Pulmonary artery endothelial cell (primary cell): ENCODE measurements around the gene LGR4. TPM values are rescaled to one million over a fixed set of nuclear protein-coding genes. Genes with fewer than 3 reads are reported as not detected.

ENCODE experiments used
- DNase-seq: peaks from one replicate; pipeline ENCODE4 v3.0.0-alpha.2; 2011; ENCODE audit warnings: low read depth, low spot score
- total RNA-seq: library from RNA; depleted of rRNA; stranded (reverse); fragments of >200 nt; gene quantifications from 2 replicates; pipeline ENCODE4 v1.2.3, GENCODE V29; 2014

LGR4 gene
- total RNA-seq, 1 donor from 2014 or later: 9.0 TPM

- no peak for DNase-seq
These were observed 40.8 kb downstream of the LGR4 start for GRCh38 chr11:27431808-27432207.

GRCh38 chr11:27429761-27430393 lies 42.7 kb downstream of the LGR4 start:
- DNase-seq: no peak

GRCh38 chr11:27427183-27427980 lies 45.2 kb downstream of the LGR4 start:
- no peak for DNase-seq

GRCh38 chr11:27425814-27426213 lies 46.8 kb downstream of the LGR4 start:
- no peak for DNase-seq

- DNase-seq: no peak
These were observed 49.5 kb downstream of the LGR4 start for GRCh38 chr11:27423125-27423524.

GRCh38 chr11:27421819-27422494 lies 50.6 kb downstream of the LGR4 start:
- no peak for DNase-seq

GRCh38 chr11:27420722-27421572 lies 51.6 kb downstream of the LGR4 start:
- DNase-seq: no peak

GRCh38 chr11:27420217-27420616 lies 52.4 kb downstream of the LGR4 start:
- DNase-seq: no peak

GRCh38 chr11:27418356-27418755 lies 54.2 kb downstream of the LGR4 start:
- no peak for DNase-seq

GRCh38 chr11:27416568-27417176 lies 55.9 kb downstream of the LGR4 start:
- DNase-seq: no peak

GRCh38 chr11:27414644-27415043 lies 57.9 kb downstream of the LGR4 start:
- no peak for DNase-seq

- no peak for DNase-seq
These were observed 59.4 kb downstream of the LGR4 start for GRCh38 chr11:27413218-27413617.

GRCh38 chr11:27412192-27412691 lies 60.3 kb downstream of the LGR4 start:
- DNase-seq: no peak

GRCh38 chr11:27411328-27411727 lies 61.3 kb downstream of the LGR4 start:
- no peak for DNase-seq

- no peak for DNase-seq
These were observed 62.3 kb downstream of the LGR4 start for GRCh38 chr11:27410272-27410671.

GRCh38 chr11:27409742-27410141 lies 62.8 kb downstream of the LGR4 start:
- DNase-seq: no peak

- no peak for DNase-seq
These were observed 63.5 kb downstream of the LGR4 start for GRCh38 chr11:27409049-27409448.

- no peak for DNase-seq
These were observed 64.3 kb downstream of the LGR4 start for GRCh38 chr11:27408246-27408800.

- no peak for DNase-seq
These were observed 65.9 kb downstream of the LGR4 start for GRCh38 chr11:27406498-27407354.

GRCh38 chr11:27405134-27405533 lies 67.5 kb downstream of the LGR4 start:
- no peak for DNase-seq
